Activated CD4-positive, alpha-beta T cell treated with anti-CD3 and anti-CD28 coated beads, Interleukin-2, amount 50 U/mL, for 16 hours (primary cell): ENCODE results near the gene LEKR1.
A peak's percentile ranks its signal among the peaks of the same experiment; 100 is the strongest.

ENCODE experiments used
- DNase-seq: peaks from one replicate; pipeline ENCODE4 v3.0.0-alpha.2; 2020

Gene LEKR1

GRCh38 chr3:156997351-156997750 is 171.2 kb downstream of the LEKR1 start:
- DNase-seq = no peak

- DNase-seq = no peak
Observed at GRCh38 chr3:157001221-157001957, 175.2 kb downstream of the LEKR1 start.

GRCh38 chr3:157021679-157022078 is 195.5 kb downstream of the LEKR1 start:
- DNase-seq = no peak

GRCh38 chr3:157023226-157023625 is 197.1 kb downstream of the LEKR1 start:
- no peak for DNase-seq

GRCh38 chr3:157026091-157026490 is 199.9 kb downstream of the LEKR1 start:
- no peak for DNase-seq

- DNase-seq = no peak
Observed at GRCh38 chr3:157027861-157028745, 201.9 kb downstream of the LEKR1 start.

- DNase-seq = no peak
Observed at GRCh38 chr3:157029365-157029790, 203.2 kb downstream of the LEKR1 start.

GRCh38 chr3:157030712-157031111 is 204.6 kb downstream of the LEKR1 start:
- no peak for DNase-seq

- DNase-seq = peak; percentile 46
Observed at GRCh38 chr3:157033001-157033400, 206.8 kb downstream of the LEKR1 start.

GRCh38 chr3:157040456-157040855 is 214.3 kb downstream of the LEKR1 start:
- DNase-seq = no peak

GRCh38 chr3:157042226-157042625 is 216.1 kb downstream of the LEKR1 start:
- DNase-seq = no peak

GRCh38 chr3:157043771-157044170 is 217.6 kb downstream of the LEKR1 start:
- DNase-seq = no peak

GRCh38 chr3:157045238-157045850 is 219.2 kb downstream of the LEKR1 start:
- no peak for DNase-seq

GRCh38 chr3:157046520-157046919 is 220.4 kb downstream of the LEKR1 start:
- DNase-seq = no peak

- DNase-seq = no peak
Observed at GRCh38 chr3:157051055-157051454, 224.9 kb downstream of the LEKR1 start.

GRCh38 chr3:157051591-157051990 is 225.4 kb downstream of the LEKR1 start:
- no peak for DNase-seq

GRCh38 chr3:157056035-157056434 is 229.9 kb downstream of the LEKR1 start:
- DNase-seq = no peak

- no peak for DNase-seq
Observed at GRCh38 chr3:157058392-157059071, 232.4 kb downstream of the LEKR1 start.

GRCh38 chr3:157059181-157059580 is 233.0 kb downstream of the LEKR1 start:
- peak; percentile 43 for DNase-seq

GRCh38 chr3:157059661-157060060 is 233.5 kb downstream of the LEKR1 start:
- peak; percentile 75 for DNase-seq

- DNase-seq = no peak
Observed at GRCh38 chr3:157061265-157061664, 235.1 kb downstream of the LEKR1 start.

- no peak for DNase-seq
Observed at GRCh38 chr3:157063469-157063868, 237.3 kb downstream of the LEKR1 start.

GRCh38 chr3:157063926-157064325 is 237.8 kb downstream of the LEKR1 start:
- no peak for DNase-seq
